ENCODE results near the gene CNTN1.
"Not testable (repeated sequence)": the region's sequence is repeated elsewhere in the genome, so short reads cannot be mapped to it uniquely, and the experiment has no call there.

CNTN1 gene

GRCh38 chr12:40723001-40723400, 30.8 kb downstream of the CNTN1 start:
- no peak for TF ChIP-seq GATA1 (IDR thresholded peaks at IDR 0.05; ENCODE audit: low read depth, low read length)
- no peak for TF ChIP-seq POLR2A (IDR thresholded peaks at IDR 0.05; ENCODE audit: low read length)
- DNase-seq = no peak

- no peak for TF ChIP-seq POLR2A (IDR thresholded peaks at IDR 0.05; ENCODE audit: low read length)
- no peak for TF ChIP-seq GATA1 (IDR thresholded peaks at IDR 0.05; ENCODE audit: low read depth, low read length)
- DNase-seq = no peak
Measured at GRCh38 chr12:40726366-40726765, 34.1 kb downstream of the CNTN1 start.

GRCh38 chr12:40727774-40728483, 35.7 kb downstream of the CNTN1 start:
- TF ChIP-seq POLR2A (IDR thresholded peaks at IDR 0.05; ENCODE audit: low read length) (no peak), GATA1 (IDR thresholded peaks at IDR 0.05; ENCODE audit: low read depth, low read length) (no peak)
- no peak for DNase-seq

GRCh38 chr12:40730281-40730680, 38.0 kb downstream of the CNTN1 start:
- TF ChIP-seq GATA1 (IDR thresholded peaks at IDR 0.05; ENCODE audit: low read depth, low read length) = no peak
- TF ChIP-seq POLR2A (IDR thresholded peaks at IDR 0.05; ENCODE audit: low read length) = no peak
- no peak for DNase-seq

- no peak for TF ChIP-seq POLR2A (IDR thresholded peaks at IDR 0.05; ENCODE audit: low read length)
- no peak for DNase-seq
Measured at GRCh38 chr12:40733871-40734270, 41.6 kb downstream of the CNTN1 start.

GRCh38 chr12:40734276-40734675, 42.0 kb downstream of the CNTN1 start:
- DNase-seq = no peak
- TF ChIP-seq GATA1 (IDR thresholded peaks at IDR 0.05; ENCODE audit: low read depth, low read length) (no peak), POLR2A (IDR thresholded peaks at IDR 0.05; ENCODE audit: low read length) (no peak)

GRCh38 chr12:40735551-40736230, 43.5 kb downstream of the CNTN1 start:
- TF ChIP-seq POLR2A (IDR thresholded peaks at IDR 0.05; ENCODE audit: low read length) (no peak), GATA1 (IDR thresholded peaks at IDR 0.05; ENCODE audit: low read depth, low read length) (no peak)
- DNase-seq = no peak

GRCh38 chr12:40737416-40737815, 45.2 kb downstream of the CNTN1 start:
- not testable (repeated sequence) for DNase-seq

- no peak for DNase-seq
- TF ChIP-seq POLR2A (IDR thresholded peaks at IDR 0.05; ENCODE audit: low read length) (no peak), GATA1 (IDR thresholded peaks at IDR 0.05; ENCODE audit: low read depth, low read length) (no peak)
Measured at GRCh38 chr12:40738856-40739255, 46.6 kb downstream of the CNTN1 start.

GRCh38 chr12:40742041-40742440, 49.8 kb downstream of the CNTN1 start:
- no peak for DNase-seq
- no peak for TF ChIP-seq POLR2A (IDR thresholded peaks at IDR 0.05; ENCODE audit: low read length)
- no peak for TF ChIP-seq GATA1 (IDR thresholded peaks at IDR 0.05; ENCODE audit: low read depth, low read length)

- DNase-seq = no peak
- TF ChIP-seq GATA1 (IDR thresholded peaks at IDR 0.05; ENCODE audit: low read depth, low read length) (no peak), POLR2A (IDR thresholded peaks at IDR 0.05; ENCODE audit: low read length) (no peak)
Measured at GRCh38 chr12:40745386-40745785, 53.1 kb downstream of the CNTN1 start.

GRCh38 chr12:40749863-40750262, 57.6 kb downstream of the CNTN1 start:
- DNase-seq = no peak
- TF ChIP-seq POLR2A (IDR thresholded peaks at IDR 0.05; ENCODE audit: low read length) = no peak
- TF ChIP-seq GATA1 (IDR thresholded peaks at IDR 0.05; ENCODE audit: low read depth, low read length) = no peak

- no peak for DNase-seq
- TF ChIP-seq GATA1 (IDR thresholded peaks at IDR 0.05; ENCODE audit: low read depth, low read length) (no peak), POLR2A (IDR thresholded peaks at IDR 0.05; ENCODE audit: low read length) (no peak)
Measured at GRCh38 chr12:40752011-40752410, 59.8 kb downstream of the CNTN1 start.

- no peak for TF ChIP-seq POLR2A (IDR thresholded peaks at IDR 0.05; ENCODE audit: low read length)
- no peak for TF ChIP-seq GATA1 (IDR thresholded peaks at IDR 0.05; ENCODE audit: low read depth, low read length)
- no peak for DNase-seq
Measured at GRCh38 chr12:40760821-40761220, 68.6 kb downstream of the CNTN1 start.

GRCh38 chr12:40762072-40762471, 69.8 kb downstream of the CNTN1 start:
- no peak for DNase-seq
- TF ChIP-seq GATA1 (IDR thresholded peaks at IDR 0.05; ENCODE audit: low read depth, low read length) (no peak), POLR2A (IDR thresholded peaks at IDR 0.05; ENCODE audit: low read length) (no peak)
